Smooth muscle cell (in vitro differentiated cells): ENCODE data around the gene GAN. TPM values are rescaled to one million over a fixed set of nuclear protein-coding genes. Genes with fewer than 3 reads are reported as not detected.

Experiments
- DNase-seq: peaks from one replicate; lab custom pipeline; 2025; ENCODE audit not compliant: unreplicated experiment; lab: John Stamatoyannopoulos, UW
- H2AFZ ChIP-seq: fragments of 200-600 bp; sonication (generic); 2 replicates; pipeline ENCODE4 v1.6.0; 2016; ENCODE audit warnings: antibody characterized with exemption, low read depth, mild to moderate bottlenecking
- H3F3A ChIP-seq: fragments of 200-600 bp; sonication (generic); 2 replicates; pipeline ENCODE4 v1.6.0; 2017; ENCODE audit warnings: antibody characterized with exemption, low read depth
- H3K27ac ChIP-seq: fragments of 200-600 bp; sonication (generic); 2 replicates; pipeline ENCODE4 v1.5.1; 2016; ENCODE audit warnings: low read depth, mild to moderate bottlenecking
- H3K27me3 ChIP-seq: fragments of 200-600 bp; sonication (generic); 2 replicates; pipeline ENCODE4 v1.6.1; 2016; ENCODE audit warnings: low read depth, mild to moderate bottlenecking
- H3K36me3 ChIP-seq: fragments of 200-600 bp; sonication (generic); 2 replicates; pipeline ENCODE4 v1.5.1; 2016; ENCODE audit warnings: low read depth
- H3K4me1 ChIP-seq: fragments of 200-600 bp; sonication (generic); 2 replicates; pipeline ENCODE4 v1.5.1; 2016; ENCODE audit warnings: low read depth
- H3K4me2 ChIP-seq: fragments of 200-600 bp; sonication (generic); 2 replicates; pipeline ENCODE4 v1.6.0; 2016; ENCODE audit warnings: mild to moderate bottlenecking
- H3K4me3 ChIP-seq: fragments of 200-600 bp; sonication (generic); 2 replicates; pipeline ENCODE4 v1.5.1; 2016; ENCODE audit warnings: mild to moderate bottlenecking
- H3K79me2 ChIP-seq: fragments of 200-600 bp; sonication (generic); 2 replicates; pipeline ENCODE4 v1.6.0; 2016; ENCODE audit warnings: low read depth, mild to moderate bottlenecking
- H3K9ac ChIP-seq: fragments of 200-600 bp; sonication (generic); 2 replicates; pipeline ENCODE4 v1.6.0; 2016; ENCODE audit warnings: low read depth
- H3K9me3 ChIP-seq: fragments of 200-600 bp; sonication (generic); replicated peaks from 2 replicates; pipeline ENCODE4 v1.5.1; 2016; ENCODE audit warnings: low read depth
- H4K20me1 ChIP-seq: fragments of 200-600 bp; sonication (generic); 2 replicates; pipeline ENCODE4 v1.6.0; 2016; ENCODE audit warnings: low read depth
- WGBS: methylation state at CpG from one replicate; pipeline ENCODE4 v1.1.7; 2016; ENCODE audit warnings: low lambda C conversion rate; 5-methylcytosine and 5-hydroxymethylcytosine counted together
- polyA plus RNA-seq: library from polyadenylated mRNA; unstranded; fragments of >200 nt; fragmentation: Nextera tagmentation; extraction: Ambion mirVana; gene quantifications from 2 replicates; pipeline ENCODE4 v1.2.1, GENCODE V29; 2016
- total RNA-seq: library from RNA; depleted of rRNA; stranded (reverse); fragments of >200 nt; gene quantifications from 2 replicates; pipeline ENCODE4 v1.2.3, GENCODE V29; 2014
- TF ChIP-seq, protein P1 (sequence below): fragments of 200-600 bp; sonication (generic); IDR thresholded peaks from 2 replicates; pipeline ENCODE4 v1.5.1; 2017; ENCODE audit warnings: borderline replicate concordance, mild to moderate bottlenecking, antibody characterized with exemption; ENCODE audit not compliant: insufficient read depth, poor library complexity, severe bottlenecking

The GAN gene
- total and polyA plus RNA-seq, 2 experiments from 2014 or later: 1.2 to 14.6 TPM

DNA sequence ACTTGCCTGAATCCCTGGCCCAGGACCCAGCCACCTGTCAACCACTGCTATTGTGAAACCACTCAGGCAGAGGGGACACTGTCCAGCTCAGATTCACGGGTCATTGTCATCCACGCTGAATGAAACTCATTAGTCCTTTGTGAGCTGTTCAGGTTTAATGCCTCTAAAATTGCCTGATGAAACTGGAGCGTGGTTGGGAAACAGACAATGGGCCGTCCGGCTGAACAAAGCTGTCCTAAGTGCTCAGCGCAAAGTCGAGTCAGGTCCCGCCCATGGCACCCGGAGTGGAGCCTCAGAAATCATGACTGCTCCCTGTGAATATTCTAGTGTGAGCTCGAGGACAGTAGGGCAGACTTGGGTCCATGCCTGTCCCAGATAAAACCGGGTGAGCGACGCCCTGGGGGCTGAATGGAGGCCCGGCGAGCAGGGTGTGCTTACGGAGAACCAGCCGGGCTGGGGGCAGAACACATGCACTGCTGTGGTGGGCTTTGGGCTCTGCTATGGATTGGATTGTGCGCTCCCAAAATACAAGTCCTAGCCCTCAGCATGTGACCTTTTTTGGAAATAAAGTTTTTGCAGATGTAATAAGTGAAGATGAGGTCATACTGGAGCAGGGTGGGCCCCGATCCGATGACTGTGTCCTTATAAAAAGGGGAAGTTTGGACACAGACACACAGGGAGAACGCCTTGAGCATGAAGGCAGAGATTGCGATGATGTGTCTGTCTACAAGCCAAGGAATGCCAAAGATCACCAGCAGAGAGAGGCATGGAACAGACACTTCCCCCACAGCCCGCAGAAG, 117.0 kb downstream of the GAN start:
- Histone ChIP-seq H3F3A (peaks cover 5% of the 10 kb centered on the region), H3K27me3 (no peaks in the 10 kb centered on the region), H2AFZ (peak overlapping the region; percentile 12), H3K36me3 (no peaks in the 10 kb centered on the region), H3K4me3 (no peak overlapping the region), H3K27ac (peak overlapping the region; percentile 86), H3K79me2 (no peaks in the 10 kb centered on the region), H3K4me1 (no peaks in the 10 kb centered on the region), H3K9ac (peak overlapping the region; percentile 78), H3K4me2 (peak overlapping the region; percentile 23), H3K9me3 (no peaks in the 10 kb centered on the region), H4K20me1 (no peaks in the 10 kb centered on the region)
- 65% methylated on average over 23 of the region's 23 CpGs for WGBS
- TF ChIP-seq, protein P1, sequence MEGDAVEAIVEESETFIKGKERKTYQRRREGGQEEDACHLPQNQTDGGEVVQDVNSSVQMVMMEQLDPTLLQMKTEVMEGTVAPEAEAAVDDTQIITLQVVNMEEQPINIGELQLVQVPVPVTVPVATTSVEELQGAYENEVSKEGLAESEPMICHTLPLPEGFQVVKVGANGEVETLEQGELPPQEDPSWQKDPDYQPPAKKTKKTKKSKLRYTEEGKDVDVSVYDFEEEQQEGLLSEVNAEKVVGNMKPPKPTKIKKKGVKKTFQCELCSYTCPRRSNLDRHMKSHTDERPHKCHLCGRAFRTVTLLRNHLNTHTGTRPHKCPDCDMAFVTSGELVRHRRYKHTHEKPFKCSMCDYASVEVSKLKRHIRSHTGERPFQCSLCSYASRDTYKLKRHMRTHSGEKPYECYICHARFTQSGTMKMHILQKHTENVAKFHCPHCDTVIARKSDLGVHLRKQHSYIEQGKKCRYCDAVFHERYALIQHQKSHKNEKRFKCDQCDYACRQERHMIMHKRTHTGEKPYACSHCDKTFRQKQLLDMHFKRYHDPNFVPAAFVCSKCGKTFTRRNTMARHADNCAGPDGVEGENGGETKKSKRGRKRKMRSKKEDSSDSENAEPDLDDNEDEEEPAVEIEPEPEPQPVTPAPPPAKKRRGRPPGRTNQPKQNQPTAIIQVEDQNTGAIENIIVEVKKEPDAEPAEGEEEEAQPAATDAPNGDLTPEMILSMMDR: no peak
- no peak for DNase-seq

GRCh38 chr16:81432937-81433557, 118.3 kb downstream of the GAN start:
- TF ChIP-seq, protein P1: no peak
- Histone ChIP-seq H3K9me3 (no peaks in the 10 kb centered on the region), H3K4me1 (no peaks in the 10 kb centered on the region), H4K20me1 (no peaks in the 10 kb centered on the region), H2AFZ (no peak overlapping the region), H3K79me2 (no peaks in the 10 kb centered on the region), H3K27ac (peak overlapping the region; percentile 86), H3K36me3 (no peaks in the 10 kb centered on the region), H3K4me2 (no peak overlapping the region), H3F3A (peaks cover 5% of the 10 kb centered on the region), H3K9ac (no peak overlapping the region), H3K27me3 (no peaks in the 10 kb centered on the region), H3K4me3 (no peak overlapping the region)
- 70% methylated on average over 14 of the region's 14 CpGs for WGBS
- DNase-seq: no peak

GRCh38 chr16:81435103-81435502, 120.3 kb downstream of the GAN start:
- H3K4me3 ChIP-seq: no peak overlapping the region
- H3K9me3 ChIP-seq: no peaks in the 10 kb centered on the region
- peak overlapping the region; percentile 13 for H3K27ac ChIP-seq
- H3K4me1 ChIP-seq: no peaks in the 10 kb centered on the region
- peaks cover 5% of the 10 kb centered on the region for H3F3A ChIP-seq
- no peaks in the 10 kb centered on the region for H3K36me3 ChIP-seq
- DNase-seq: no peak
- H4K20me1 ChIP-seq: no peaks in the 10 kb centered on the region
- no peak overlapping the region for H2AFZ ChIP-seq
- H3K9ac ChIP-seq: no peak overlapping the region
- H3K27me3 ChIP-seq: no peaks in the 10 kb centered on the region
- no peak overlapping the region for H3K4me2 ChIP-seq
- TF ChIP-seq, protein P1: no peak
- 37% methylated on average over 3 of the region's 3 CpGs for WGBS
- H3K79me2 ChIP-seq: no peaks in the 10 kb centered on the region

DNA sequence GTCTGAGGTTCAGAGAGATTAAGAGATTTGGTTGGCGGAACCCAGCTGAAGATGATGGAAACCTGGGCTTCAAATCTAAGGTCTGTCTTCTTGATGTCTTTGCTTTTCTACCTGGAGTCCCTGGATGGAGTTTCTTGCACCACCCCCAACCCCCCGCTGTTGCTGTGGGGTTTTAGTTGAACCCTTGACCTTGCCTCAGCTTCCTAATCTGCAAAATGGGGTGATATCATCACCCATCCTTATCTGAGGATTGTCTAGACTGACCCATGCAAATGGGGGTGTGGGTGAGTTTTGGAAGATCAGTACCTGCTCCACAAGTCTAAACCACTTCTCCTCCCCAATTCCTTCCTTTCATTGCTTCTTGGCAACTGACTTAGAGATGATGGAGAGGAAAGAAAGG, 120.8 kb downstream of the GAN start:
- H3K4me3 ChIP-seq: no peak overlapping the region
- no peak for DNase-seq
- H3K27ac ChIP-seq: peak overlapping the region; percentile 13
- no peak overlapping the region for H2AFZ ChIP-seq
- H3K4me2 ChIP-seq: no peak overlapping the region
- H3K9me3 ChIP-seq: no peaks in the 10 kb centered on the region
- 94% methylated on average over 2 of the region's 2 CpGs for WGBS
- peaks cover 5% of the 10 kb centered on the region for H3F3A ChIP-seq
- TF ChIP-seq, protein P1: no peak
- H3K27me3 ChIP-seq: no peaks in the 10 kb centered on the region
- H4K20me1 ChIP-seq: no peaks in the 10 kb centered on the region
- H3K36me3 ChIP-seq: no peaks in the 10 kb centered on the region
- H3K4me1 ChIP-seq: no peaks in the 10 kb centered on the region
- no peaks in the 10 kb centered on the region for H3K79me2 ChIP-seq
- no peak overlapping the region for H3K9ac ChIP-seq
